Activated CD8-positive, alpha-beta T cell treated with anti-CD3 and anti-CD28 coated beads, Interleukin-2, amount 10 ng/mL, durations not matched to agents 7 days and 5 days (primary cell): ENCODE data around the gene ABHD4. TPM values are rescaled to one million over a fixed set of nuclear protein-coding genes. Genes with fewer than 3 reads are reported as not detected.
A peak's percentile ranks its signal among the peaks of the same experiment; 100 is the strongest.
"Not testable (repeated sequence)": the region's sequence is repeated elsewhere in the genome, so short reads cannot be mapped to it uniquely, and the experiment has no call there.

Experiments
- ATAC-seq: fragments of 150-1000 bp; cut with Tn5 transposase; one replicate; pipeline ENCODE4 v1.10.0; 2021; ENCODE audit warnings: moderate library complexity
- CTCF ChIA-PET: fragments of 350-600 bp; sonication (Branson Sonifier 250); formaldehyde crosslinking; loops from one replicate; lab custom pipeline; 2021; ENCODE audit warnings: antibody characterized with exemption; lab: Charles Lee
- POLR2A ChIA-PET: fragments of 350-600 bp; sonication (Branson Sonifier 250); formaldehyde crosslinking; loops from one replicate; lab custom pipeline; 2021; ENCODE audit warnings: antibody characterized with exemption; lab: Charles Lee
- DNase-seq: peaks from one replicate; pipeline ENCODE4 v3.0.0-alpha.2; 2020
- H3K27ac Mint-ChIP-seq: one replicate; pipeline ENCODE4 v1.8.0; 2021; ENCODE audit warnings: mild to moderate bottlenecking, mixed read lengths
- H3K27me3 Mint-ChIP-seq: one replicate; pipeline ENCODE4 v1.8.0; 2021; ENCODE audit warnings: low read depth, mixed read lengths
- H3K36me3 Mint-ChIP-seq: one replicate; pipeline ENCODE4 v1.8.0; 2021; ENCODE audit warnings: low read depth, mixed read lengths
- H3K4me1 Mint-ChIP-seq: one replicate; pipeline ENCODE4 v1.8.0; 2021; ENCODE audit warnings: low read depth, mixed read lengths
- H3K4me3 Mint-ChIP-seq: one replicate; pipeline ENCODE4 v1.8.0; 2021; ENCODE audit warnings: mild to moderate bottlenecking, mixed read lengths
- H3K9me3 Mint-ChIP-seq: one replicate; pipeline ENCODE4 v1.8.0; 2022; ENCODE audit warnings: mixed read lengths; ENCODE audit not compliant: insufficient read depth
- total RNA-seq, 2 experiments: library from RNA; stranded (reverse); gene quantifications; one replicate each; pipeline ENCODE4 v1.2.3, GENCODE V29; 2021

ABHD4 gene, protein sequence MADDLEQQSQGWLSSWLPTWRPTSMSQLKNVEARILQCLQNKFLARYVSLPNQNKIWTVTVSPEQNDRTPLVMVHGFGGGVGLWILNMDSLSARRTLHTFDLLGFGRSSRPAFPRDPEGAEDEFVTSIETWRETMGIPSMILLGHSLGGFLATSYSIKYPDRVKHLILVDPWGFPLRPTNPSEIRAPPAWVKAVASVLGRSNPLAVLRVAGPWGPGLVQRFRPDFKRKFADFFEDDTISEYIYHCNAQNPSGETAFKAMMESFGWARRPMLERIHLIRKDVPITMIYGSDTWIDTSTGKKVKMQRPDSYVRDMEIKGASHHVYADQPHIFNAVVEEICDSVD
- total RNA-seq = 1 to 10 TPM; 8.0 to 8.5 TPM

DNA sequence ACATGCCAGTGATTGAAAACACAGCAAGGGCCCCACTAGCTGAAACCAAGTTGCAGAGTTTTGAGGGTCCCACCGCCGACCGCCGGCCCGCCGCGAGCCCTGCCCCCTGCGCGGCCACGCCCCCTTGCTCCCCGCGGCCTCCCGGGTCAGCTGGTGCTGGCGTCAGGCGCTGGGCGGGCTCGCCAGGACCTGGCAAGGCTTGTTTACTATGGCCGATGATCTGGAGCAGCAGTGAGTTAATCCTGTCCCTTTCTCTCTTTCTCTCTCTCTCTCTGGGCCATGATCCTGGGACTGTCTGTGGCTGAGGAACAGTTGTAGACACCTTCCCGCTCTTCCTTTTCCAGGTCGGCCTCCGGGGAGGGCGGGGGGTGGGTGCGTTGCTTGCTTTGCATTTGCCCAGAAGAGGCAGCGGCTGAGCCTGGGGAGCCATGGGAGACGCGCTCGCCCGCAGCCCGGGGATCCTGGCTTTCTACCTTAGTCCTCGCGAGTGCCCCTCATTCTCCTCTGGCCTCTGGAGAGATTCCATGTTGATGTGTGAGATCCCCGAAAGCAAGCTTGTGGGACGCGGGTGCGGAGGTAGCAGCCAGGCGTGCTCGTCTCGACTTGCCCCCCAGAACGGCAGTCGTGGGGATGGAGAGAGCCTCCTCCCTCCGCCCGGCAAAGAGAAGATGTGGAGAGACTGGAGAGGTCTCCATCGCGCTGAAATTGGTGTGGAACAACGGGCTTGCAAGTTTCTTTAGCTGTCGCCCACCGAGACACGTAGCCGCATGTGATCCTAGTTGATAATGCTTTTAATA is at the start of gene ABHD4:
ABHD4 (plus strand) TSS at position 202 of the 797 bp plus-strand sequence; CDS start at position 209, 7 bp downstream.
- Mint-ChIP-seq H3K36me3 (peaks cover 14% of the 10 kb centered on the region), H3K27me3 (peaks cover 19% of the 10 kb centered on the region), H3K9me3 (no peaks in the 10 kb centered on the region), H3K4me3 (peak within 1 kb of the TSS; percentile 92), H3K27ac (peak within 1 kb of the TSS; percentile 84), H3K4me1 (peaks cover 30% of the 10 kb centered on the region)
- DNase-seq (peak; percentile 77), ATAC-seq (peak; percentile 91)
- CTCF ChIA-PET = interaction anchor here (0.7 to 5.1 kb wide), 19 partner anchors 8 to 620 kb away, joined by 3 to 64 read pairs (median 3); partner anchors contain the start of genes DAD1 and PRMT5
- POLR2A ChIA-PET = interaction anchor here (0.7 to 5.4 kb wide), 7 partner anchors 9 to 217 kb away, joined by 3 to 42 read pairs (median 3); partner anchors contain the start of genes DAD1, OXA1L and SLC7A7

DNA sequence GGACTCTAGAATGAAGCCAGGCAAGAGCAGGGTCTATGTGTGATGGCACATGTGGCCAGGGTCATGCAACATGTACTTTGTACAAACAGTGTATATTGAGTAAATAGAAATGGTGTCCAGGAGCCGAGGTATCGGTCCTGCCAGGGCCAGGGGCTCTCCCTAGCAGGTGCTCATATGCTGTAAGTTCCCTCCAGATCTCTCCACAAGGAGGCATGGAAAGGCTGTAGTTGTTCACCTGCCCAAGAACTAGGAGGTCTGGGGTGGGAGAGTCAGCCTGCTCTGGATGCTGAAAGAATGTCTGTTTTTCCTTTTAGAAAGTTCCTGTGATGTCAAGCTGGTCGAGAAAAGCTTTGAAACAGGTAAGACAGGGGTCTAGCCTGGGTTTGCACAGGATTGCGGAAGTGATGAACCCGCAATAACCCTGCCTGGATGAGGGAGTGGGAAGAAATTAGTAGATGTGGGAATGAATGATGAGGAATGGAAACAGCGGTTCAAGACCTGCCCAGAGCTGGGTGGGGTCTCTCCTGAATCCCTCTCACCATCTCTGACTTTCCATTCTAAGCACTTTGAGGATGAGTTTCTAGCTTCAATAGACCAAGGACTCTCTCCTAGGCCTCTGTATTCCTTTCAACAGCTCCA is 48.7 kb upstream of the ABHD4 start:
- Mint-ChIP-seq H3K4me1 (peaks cover 95% of the 10 kb centered on the region), H3K4me3 (peak overlapping the region; percentile 76), H3K27ac (peak overlapping the region; percentile 98), H3K9me3 (no peaks in the 10 kb centered on the region), H3K27me3 (no peaks in the 10 kb centered on the region), H3K36me3 (peaks cover 95% of the 10 kb centered on the region)
- ChIA-PET CTCF (interaction anchor here (0.8 to 13.0 kb wide), 8 partner anchors 9 to 625 kb away, joined by 3 to 523 read pairs (median 6); no protein-coding TSS in a partner anchor), POLR2A (interaction anchor here (0.9 to 13.3 kb wide), 12 partner anchors 9 to 696 kb away, joined by 3 to 541 read pairs (median 6); partner anchors contain the start of gene MRPL52)
- ATAC-seq (no peak), DNase-seq (no peak)

DNA sequence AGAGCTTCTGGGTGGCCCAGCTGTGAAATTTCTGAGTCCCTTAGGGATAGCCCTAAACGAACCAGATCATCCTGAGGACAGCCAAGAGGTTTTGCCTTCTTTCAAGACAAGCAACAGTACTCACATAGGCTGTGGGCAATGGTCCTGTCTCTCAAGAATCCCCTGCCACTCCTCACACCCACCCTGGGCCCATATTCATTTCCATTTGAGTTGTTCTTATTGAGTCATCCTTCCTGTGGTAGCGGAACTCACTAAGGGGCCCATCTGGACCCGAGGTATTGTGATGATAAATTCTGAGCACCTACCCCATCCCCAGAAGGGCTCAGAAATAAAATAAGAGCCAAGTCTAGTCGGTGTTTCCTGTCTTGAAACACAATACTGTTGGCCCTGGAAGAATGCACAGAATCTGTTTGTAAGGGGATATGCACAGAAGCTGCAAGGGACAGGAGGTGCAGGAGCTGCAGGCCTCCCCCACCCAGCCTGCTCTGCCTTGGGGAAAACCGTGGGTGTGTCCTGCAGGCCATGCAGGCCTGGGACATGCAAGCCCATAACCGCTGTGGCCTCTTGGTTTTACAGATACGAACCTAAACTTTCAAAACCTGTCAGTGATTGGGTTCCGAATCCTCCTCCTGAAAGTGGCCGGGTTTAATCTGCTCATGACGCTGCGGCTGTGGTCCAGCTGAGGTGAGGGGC is 48.0 kb upstream of the ABHD4 start:
- Mint-ChIP-seq H3K27ac (peak overlapping the region; percentile 98), H3K4me1 (peaks cover 95% of the 10 kb centered on the region)
- CTCF ChIA-PET = interaction anchor here (1.1 to 13.0 kb wide), 14 partner anchors 8 to 816 kb away, joined by 3 to 523 read pairs (median 6); no protein-coding TSS in a partner anchor

DNA sequence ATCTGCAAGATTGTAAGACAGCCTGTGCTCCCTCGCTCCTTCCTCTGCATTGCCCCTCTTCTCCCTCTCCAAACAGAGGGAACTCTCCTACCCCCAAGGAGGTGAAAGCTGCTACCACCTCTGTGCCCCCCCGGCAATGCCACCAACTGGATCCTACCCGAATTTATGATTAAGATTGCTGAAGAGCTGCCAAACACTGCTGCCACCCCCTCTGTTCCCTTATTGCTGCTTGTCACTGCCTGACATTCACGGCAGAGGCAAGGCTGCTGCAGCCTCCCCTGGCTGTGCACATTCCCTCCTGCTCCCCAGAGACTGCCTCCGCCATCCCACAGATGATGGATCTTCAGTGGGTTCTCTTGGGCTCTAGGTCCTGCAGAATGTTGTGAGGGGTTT is 46.5 kb upstream of the ABHD4 start:
- CTCF ChIA-PET = interaction anchor here (1.0 to 13.0 kb wide), 13 partner anchors 12 to 784 kb away, joined by 3 to 523 read pairs (median 4); no protein-coding TSS in a partner anchor
- ATAC-seq (no peak), DNase-seq (no peak)
- peak overlapping the region; percentile 98 for H3K27ac Mint-ChIP-seq
- peaks cover 93% of the 10 kb centered on the region for H3K4me1 Mint-ChIP-seq
- peaks cover 91% of the 10 kb centered on the region for H3K36me3 Mint-ChIP-seq
- no peaks in the 10 kb centered on the region for H3K27me3 Mint-ChIP-seq
- POLR2A ChIA-PET = interaction anchor here (0.6 to 13.3 kb wide), 12 partner anchors 12 to 814 kb away, joined by 3 to 541 read pairs (median 4); partner anchors contain the start of gene DAD1
- H3K9me3 Mint-ChIP-seq = no peaks in the 10 kb centered on the region
- peak overlapping the region; percentile 76 for H3K4me3 Mint-ChIP-seq

More for the DNA sequence above, 48.0 kb upstream of the ABHD4 start:
- H3K27me3 Mint-ChIP-seq = no peaks in the 10 kb centered on the region
- H3K36me3 Mint-ChIP-seq = peaks cover 94% of the 10 kb centered on the region
- H3K4me3 Mint-ChIP-seq = peak overlapping the region; percentile 76
- DNase-seq (peak; percentile 80), ATAC-seq (peak; percentile 45)
- no peaks in the 10 kb centered on the region for H3K9me3 Mint-ChIP-seq
- POLR2A ChIA-PET = interaction anchor here (0.9 to 13.3 kb wide), 13 partner anchors 10 to 697 kb away, joined by 3 to 541 read pairs (median 6); partner anchors contain the start of genes MRPL52 and RBM23

DNA sequence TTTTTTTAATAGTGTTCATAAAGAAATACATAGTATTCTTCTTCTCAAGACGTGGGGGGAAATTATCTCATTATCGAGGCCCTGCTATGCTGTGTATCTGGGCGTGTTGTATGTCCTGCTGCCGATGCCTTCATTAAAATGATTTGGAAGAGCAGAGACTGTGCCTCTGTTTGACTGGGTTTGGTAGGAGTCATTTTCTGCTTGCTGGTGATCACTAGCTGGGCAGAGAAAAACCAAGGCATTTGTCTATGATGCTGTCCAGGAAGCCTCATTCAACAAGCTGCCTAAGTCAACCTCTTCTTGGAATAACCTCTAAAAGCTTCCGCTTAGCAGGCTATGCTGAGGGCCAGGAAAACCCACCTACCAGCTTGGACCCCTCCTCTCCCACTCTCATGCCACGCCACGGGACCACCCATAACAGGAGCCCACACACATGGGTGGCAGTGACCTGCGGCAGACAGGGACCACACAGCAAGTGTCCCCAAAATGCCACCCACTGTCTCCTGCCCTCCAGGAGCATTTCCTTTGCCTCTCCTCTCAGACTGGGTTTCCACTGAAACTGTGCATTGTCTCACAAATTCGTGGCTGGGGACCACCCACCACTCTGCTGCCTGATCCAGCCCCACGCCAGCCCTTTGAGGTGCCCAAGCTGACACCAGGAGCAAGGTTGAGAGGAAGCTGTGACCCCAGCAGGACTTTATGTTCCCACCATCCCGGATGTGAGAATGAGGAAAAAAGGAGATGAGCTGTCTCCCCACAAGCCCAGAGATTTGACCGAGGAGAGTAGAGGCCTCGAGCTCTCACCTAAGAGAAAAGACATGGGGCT is 45.9 kb upstream of the ABHD4 start:
- ChIA-PET POLR2A (interaction anchor here (0.6 to 13.3 kb wide), 15 partner anchors 7 to 840 kb away, joined by 3 to 541 read pairs (median 4); partner anchors contain the start of gene DAD1), CTCF (interaction anchor here (0.7 to 13.0 kb wide), 19 partner anchors 12 to 804 kb away, joined by 3 to 523 read pairs (median 4); no protein-coding TSS in a partner anchor)
- H3K9me3 Mint-ChIP-seq = no peaks in the 10 kb centered on the region
- peaks cover 85% of the 10 kb centered on the region for H3K36me3 Mint-ChIP-seq
- H3K27ac Mint-ChIP-seq = peak overlapping the region; percentile 98
- H3K27me3 Mint-ChIP-seq = no peaks in the 10 kb centered on the region
- DNase-seq = no peak
- H3K4me3 Mint-ChIP-seq = peak overlapping the region; percentile 76
- peaks cover 89% of the 10 kb centered on the region for H3K4me1 Mint-ChIP-seq
- ATAC-seq = no peak

DNA sequence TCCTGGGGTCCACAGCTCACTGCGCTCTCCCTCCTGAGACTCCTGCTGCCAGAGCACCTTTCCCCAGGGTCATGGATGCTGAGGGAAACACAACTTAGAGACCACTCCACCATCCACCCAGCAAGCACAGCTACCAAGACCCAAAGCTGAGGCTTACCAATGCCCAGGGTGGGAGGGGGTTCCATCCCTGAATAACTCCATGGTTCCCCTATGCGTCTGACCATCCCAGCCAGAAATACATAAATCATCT is 45.3 kb upstream of the ABHD4 start:
- Mint-ChIP-seq H3K4me3 (peak overlapping the region; percentile 76), H3K27ac (peak overlapping the region; percentile 98), H3K36me3 (peaks cover 79% of the 10 kb centered on the region), H3K9me3 (no peaks in the 10 kb centered on the region), H3K27me3 (no peaks in the 10 kb centered on the region), H3K4me1 (peaks cover 89% of the 10 kb centered on the region)
- DNase-seq (no peak), ATAC-seq (no peak)
- ChIA-PET CTCF (interaction anchor here (0.7 to 13.0 kb wide), 13 partner anchors 13 to 804 kb away, joined by 3 to 523 read pairs (median 4); no protein-coding TSS in a partner anchor), POLR2A (interaction anchor here (0.9 to 13.3 kb wide), 12 partner anchors 8 to 840 kb away, joined by 3 to 541 read pairs (median 6); partner anchors contain the start of gene DAD1)

DNA sequence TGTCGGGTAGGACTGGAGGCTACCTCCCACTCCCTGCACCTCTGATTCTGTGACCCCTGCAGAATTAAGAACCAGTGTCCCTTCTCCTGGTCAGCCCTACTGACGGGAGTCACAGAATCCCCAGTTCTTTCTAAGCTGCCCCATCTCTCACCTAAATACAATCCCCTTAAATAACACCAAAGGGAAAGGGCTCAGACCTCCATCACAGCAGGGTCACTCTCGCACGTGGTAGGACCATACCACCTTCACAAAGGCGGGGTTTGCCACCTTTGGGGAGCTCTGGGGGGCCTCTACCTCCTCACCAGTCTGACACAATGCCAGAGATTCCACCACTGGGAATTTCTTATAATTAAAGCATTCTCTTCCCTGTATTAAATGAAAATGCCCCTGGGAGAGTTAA is 44.7 kb upstream of the ABHD4 start:
- H3K4me1 Mint-ChIP-seq = peaks cover 89% of the 10 kb centered on the region
- DNase-seq (no peak), ATAC-seq (no peak)
- peaks cover 74% of the 10 kb centered on the region for H3K36me3 Mint-ChIP-seq
- POLR2A ChIA-PET = interaction anchor here (0.7 to 13.3 kb wide), 11 partner anchors 9 to 841 kb away, joined by 3 to 541 read pairs (median 8); no protein-coding TSS in a partner anchor
- H3K27me3 Mint-ChIP-seq = no peaks in the 10 kb centered on the region
- peak overlapping the region; percentile 98 for H3K27ac Mint-ChIP-seq
- H3K9me3 Mint-ChIP-seq = no peaks in the 10 kb centered on the region
- CTCF ChIA-PET = interaction anchor here (1.1 to 13.0 kb wide), 11 partner anchors 13 to 805 kb away, joined by 3 to 523 read pairs (median 4); no protein-coding TSS in a partner anchor
- H3K4me3 Mint-ChIP-seq = peak overlapping the region; percentile 76

DNA sequence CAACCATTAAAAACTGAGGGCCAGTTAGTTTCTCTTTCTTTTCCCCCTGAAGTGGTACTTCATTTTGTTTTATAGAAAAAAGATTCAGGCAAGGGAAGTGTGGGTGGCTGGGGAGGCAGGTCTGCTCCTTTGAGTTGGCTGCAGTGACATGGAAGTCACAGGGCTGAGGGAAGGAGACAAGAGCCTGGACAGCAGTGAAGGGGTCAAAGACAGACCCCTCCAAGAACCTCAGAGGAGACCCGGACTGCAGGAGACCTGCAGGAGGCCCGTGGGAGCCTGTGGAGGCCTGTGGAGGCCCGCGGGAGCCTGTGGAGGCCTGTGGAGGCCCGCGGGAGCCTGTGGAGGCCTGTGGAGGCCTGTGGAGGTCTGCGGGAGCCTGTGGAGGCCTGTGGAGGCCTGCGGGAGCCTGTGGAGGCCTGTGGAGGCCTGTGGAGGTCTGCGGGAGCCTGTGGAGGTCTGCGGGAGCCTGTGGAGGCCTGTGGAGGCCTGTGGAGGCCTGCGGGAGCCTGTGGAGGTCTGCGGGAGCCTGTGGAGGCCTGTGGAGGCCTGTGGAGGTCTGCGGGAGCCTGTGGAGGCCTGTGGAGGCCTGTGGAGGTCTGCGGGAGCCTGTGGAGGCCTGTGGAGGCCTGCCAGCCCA is 44.1 kb upstream of the ABHD4 start:
- DNase-seq, ATAC-seq, H3K9me3 Mint-ChIP-seq, H3K27me3 Mint-ChIP-seq: not testable (repeated sequence)
- CTCF ChIA-PET = interaction anchor here (1.1 to 13.0 kb wide), 8 partner anchors 12 to 694 kb away, joined by 3 to 523 read pairs (median 17); no protein-coding TSS in a partner anchor
- peak overlapping the region; percentile 76 for H3K4me3 Mint-ChIP-seq
- POLR2A ChIA-PET = interaction anchor here (0.7 to 13.3 kb wide), 9 partner anchors 7 to 608 kb away, joined by 3 to 541 read pairs (median 76); partner anchors contain the start of gene DAD1
- H3K27ac Mint-ChIP-seq = peak overlapping the region; percentile 98
- peaks cover 75% of the 10 kb centered on the region for H3K36me3 Mint-ChIP-seq
- peaks cover 90% of the 10 kb centered on the region for H3K4me1 Mint-ChIP-seq
